OCI-LY7 (cell line): ENCODE measurements around the gene RNF213. TPM values are rescaled to one million over a fixed set of nuclear protein-coding genes. Genes with fewer than 3 reads are reported as not detected.

Source experiments
- BruUV-seq: library from RNA; stranded (reverse); fragments of 400-500 nt; replicated peaks from 2 replicates; lab custom pipeline; 2021; lab: Mats Ljungman, UMichigan
- CTCF ChIA-PET: fragments of 300-600 bp; sonication (Branson Sonifier 250); formaldehyde crosslinking; loops from one replicate; lab custom pipeline; 2022; ENCODE audit warnings: antibody characterized with exemption; ENCODE audit not compliant: unreplicated experiment; lab: Charles Lee
- POLR2A ChIA-PET: fragments of 300-600 bp; sonication (Branson Sonifier 250); formaldehyde crosslinking; loops from one replicate; lab custom pipeline; 2022; ENCODE audit warnings: antibody characterized with exemption; lab: Charles Lee
- DNase-seq: peaks from one replicate; pipeline ENCODE4 v3.0.0-alpha.2; 2015; ENCODE audit warnings: low spot score
- H2AFZ ChIP-seq: fragments of 200-600 bp; sonication (generic), shearing (Covaris generic); 2 replicates; pipeline ENCODE4 v1.6.1; 2014; ENCODE audit warnings: mild to moderate bottlenecking, antibody characterized with exemption, low read length, moderate library complexity
- H3K27ac ChIP-seq: fragments of 200-600 bp; sonication (generic); 2 replicates; pipeline ENCODE4 v1.5.1; 2014; ENCODE audit warnings: mixed run types, low read depth, mild to moderate bottlenecking, moderate library complexity, low read length, inconsistent platforms; ENCODE audit not compliant: poor library complexity, severe bottlenecking
- H3K36me3 ChIP-seq: fragments of 200-600 bp; sonication (generic); 2 replicates; pipeline ENCODE4 v1.6.1; 2014; ENCODE audit warnings: mild to moderate bottlenecking, antibody characterized with exemption, low read length, moderate library complexity, mixed read lengths; ENCODE audit not compliant: insufficient read depth
- H3K4me1 ChIP-seq: fragments of 200-600 bp; sonication (generic); 2 replicates; pipeline ENCODE4 v1.5.1; 2014; ENCODE audit warnings: mild to moderate bottlenecking, low read length; ENCODE audit not compliant: insufficient read depth, poor library complexity, severe bottlenecking
- H3K4me2 ChIP-seq: fragments of 200-600 bp; sonication (generic); 2 replicates; pipeline ENCODE4 v1.6.1; 2014; ENCODE audit warnings: mild to moderate bottlenecking, low read length
- H3K4me3 ChIP-seq: fragments of 200-600 bp; sonication (generic); 2 replicates; pipeline ENCODE4 v1.5.1; 2014; ENCODE audit warnings: mild to moderate bottlenecking, low read depth, low read length; ENCODE audit not compliant: poor library complexity, severe bottlenecking
- H3K79me2 ChIP-seq: fragments of 200-600 bp; sonication (generic); 2 replicates; pipeline ENCODE4 v1.6.1; 2016; ENCODE audit warnings: low read depth, mild to moderate bottlenecking, low read length, moderate library complexity, mixed read lengths; ENCODE audit not compliant: insufficient read depth
- H3K9me2 ChIP-seq: fragments of 200-600 bp; sonication (generic); 2 replicates; pipeline ENCODE4 v1.6.1; 2016; ENCODE audit warnings: mild to moderate bottlenecking, low read length, mixed read lengths; ENCODE audit not compliant: insufficient read depth
- H3K9me3 ChIP-seq: fragments of 200-600 bp; sonication (generic); 2 replicates; pipeline ENCODE4 v1.6.1; 2014; ENCODE audit warnings: mild to moderate bottlenecking, mixed run types, low read length, mixed read lengths
- H4K20me1 ChIP-seq: fragments of 200-600 bp; sonication (generic); 2 replicates; pipeline ENCODE4 v1.6.1; 2014; ENCODE audit warnings: mild to moderate bottlenecking, antibody characterized with exemption, low read length, moderate library complexity, mixed read lengths; ENCODE audit not compliant: insufficient read depth
- CTCF ChIP-seq: fragments of 200-600 bp; sonication (generic); conservative IDR thresholded peaks from 2 replicates; pipeline ENCODE4 v1.5.1; 2014; ENCODE audit warnings: mild to moderate bottlenecking, antibody characterized with exemption, low read length, moderate library complexity, mixed read lengths
- EZH2phosphoT487 ChIP-seq: fragments of 200-600 bp; sonication (generic); IDR thresholded peaks from 2 replicates; pipeline ENCODE4 v1.6.1; 2018; ENCODE audit warnings: low read depth, borderline replicate concordance, mild to moderate bottlenecking, mixed run types, antibody characterized with exemption, low read length, moderate library complexity, mixed read lengths
- intact Hi-C: fragments of 100-400 bp; cut with micrococcal nuclease; formaldehyde crosslinking; loops from one replicate; pipeline ENCODE4 v1.10.0; 2022; ENCODE audit not compliant: unreplicated experiment
- total RNA-seq, 2 experiments: library from RNA; depleted of rRNA in 1 of 2; stranded (reverse); fragments of >200 nt in 1 of 2; shearing (Covaris generic) in 1 of 2; gene quantifications; 2 replicates each; pipeline ENCODE4 v1.2.3, GENCODE V29; 2014 to 2022

Gene RNF213
- total RNA-seq, 2 experiments from 2014 or later = 58.8 to 68.6 TPM

DNA sequence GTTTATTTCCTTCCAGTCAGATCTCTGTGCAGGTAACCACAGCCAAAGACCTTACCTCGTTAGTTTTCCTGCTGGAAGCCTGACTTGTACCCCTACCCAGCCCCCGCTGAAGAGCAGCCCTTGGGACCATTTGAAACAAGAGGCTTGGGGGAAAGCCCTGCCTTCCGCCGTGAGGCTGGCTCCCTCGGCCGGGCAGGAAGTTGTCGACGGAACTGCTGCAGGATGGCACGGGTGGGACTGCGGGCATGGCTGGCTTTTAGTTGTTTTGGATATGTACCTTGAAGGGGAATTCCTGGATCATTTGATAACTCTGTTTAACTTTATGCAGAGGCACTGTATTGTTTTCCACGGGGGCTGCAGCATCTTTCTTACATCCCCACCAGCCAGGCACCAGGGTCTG is 105.3 kb downstream of the RNF213 start:
- Histone ChIP-seq H3K79me2 (no peaks in the 10 kb centered on the region), H3K4me2 (no peak overlapping the region), H4K20me1 (no peaks in the 10 kb centered on the region), H3K9me2 (no peaks in the 10 kb centered on the region), H3K4me1 (no peaks in the 10 kb centered on the region), H3K4me3 (no peak overlapping the region), H3K27ac (no peak overlapping the region), H3K9me3 (no peaks in the 10 kb centered on the region), H3K36me3 (peaks cover 15% of the 10 kb centered on the region), H2AFZ (no peak overlapping the region)
- TF ChIP-seq CTCF (no peak), EZH2phosphoT487 (no peak)
- ChIA-PET POLR2A (no interaction called here), CTCF (no interaction called here)
- BruUV-seq = no TSS peak
- DNase-seq = no peak
- intact Hi-C loops = no loop called here

GRCh38 chr17:80367503-80367902 is 106.9 kb downstream of the RNF213 start:
- TF ChIP-seq CTCF (no peak), EZH2phosphoT487 (no peak)
- Histone ChIP-seq H3K4me2 (no peak overlapping the region), H3K79me2 (no peaks in the 10 kb centered on the region), H2AFZ (no peak overlapping the region), H3K9me2 (no peaks in the 10 kb centered on the region), H3K4me3 (no peak overlapping the region), H3K4me1 (no peaks in the 10 kb centered on the region), H3K9me3 (no peaks in the 10 kb centered on the region), H4K20me1 (no peaks in the 10 kb centered on the region), H3K27ac (no peak overlapping the region), H3K36me3 (peaks cover 5% of the 10 kb centered on the region; the same call in 1 of the 2 replicates)
- BruUV-seq = no TSS peak
- intact Hi-C loops = no loop called here
- POLR2A ChIA-PET = interaction anchor here (0.6 kb wide), 1 partner anchor 575 kb away, joined by 3 read pairs; no protein-coding TSS in a partner anchor
- CTCF ChIA-PET = no interaction called here
- no peak for DNase-seq

GRCh38 chr17:80371196-80371595 is 110.5 kb downstream of the RNF213 start:
- no peak for DNase-seq
- Histone ChIP-seq H3K4me2 (no peak overlapping the region), H4K20me1 (no peaks in the 10 kb centered on the region), H2AFZ (no peak overlapping the region), H3K36me3 (peaks cover 9% of the 10 kb centered on the region; the same call in 1 of the 2 replicates), H3K9me3 (no peaks in the 10 kb centered on the region), H3K9me2 (no peaks in the 10 kb centered on the region), H3K4me1 (no peaks in the 10 kb centered on the region), H3K4me3 (no peak overlapping the region), H3K79me2 (no peaks in the 10 kb centered on the region), H3K27ac (no peak overlapping the region)
- CTCF ChIA-PET = no interaction called here
- POLR2A ChIA-PET = no interaction called here
- TF ChIP-seq EZH2phosphoT487 = no peak
- TF ChIP-seq CTCF = no peak
- BruUV-seq = no TSS peak
- intact Hi-C loops = no loop called here
